Retina (tissue), 1 donor: ENCODE measurements around the gene SCART1.
"Not testable (repeated sequence)": the region's sequence is repeated elsewhere in the genome, so short reads cannot be mapped to it uniquely, and the experiment has no call there.

Experiments
- DNase-seq: peaks from one replicate; pipeline ENCODE4 v3.0.0-alpha.2; 2016

SCART1 gene

DNA sequence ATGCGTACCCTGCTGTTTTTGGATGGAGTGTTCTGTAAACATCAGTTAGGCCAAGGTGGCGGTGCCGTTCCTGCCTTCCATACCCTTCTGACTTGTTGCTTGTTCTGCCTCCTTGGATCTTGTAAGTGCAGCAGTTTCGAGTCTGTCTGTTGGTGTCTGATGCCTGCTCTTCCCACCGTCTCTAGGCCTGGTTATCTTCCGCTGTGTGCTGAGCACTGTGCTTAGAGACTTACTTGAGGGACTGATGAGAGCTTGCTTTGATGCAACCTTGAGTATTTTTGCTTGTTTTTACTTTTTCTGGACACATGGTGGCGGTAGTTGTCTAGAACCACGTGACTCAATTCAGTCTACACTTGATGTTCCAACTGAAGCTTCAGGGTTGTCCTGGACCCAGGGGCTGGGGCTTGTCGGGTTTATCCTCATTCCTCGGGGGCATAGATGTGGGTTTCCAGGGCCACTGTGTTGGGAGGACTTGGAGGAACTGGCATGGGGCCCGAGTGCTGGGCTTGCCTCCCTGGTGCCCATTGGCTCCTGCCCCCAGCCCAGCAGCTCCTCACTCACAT lies 15.0 kb upstream of the SCART1 start:
- no peak for DNase-seq

DNA sequence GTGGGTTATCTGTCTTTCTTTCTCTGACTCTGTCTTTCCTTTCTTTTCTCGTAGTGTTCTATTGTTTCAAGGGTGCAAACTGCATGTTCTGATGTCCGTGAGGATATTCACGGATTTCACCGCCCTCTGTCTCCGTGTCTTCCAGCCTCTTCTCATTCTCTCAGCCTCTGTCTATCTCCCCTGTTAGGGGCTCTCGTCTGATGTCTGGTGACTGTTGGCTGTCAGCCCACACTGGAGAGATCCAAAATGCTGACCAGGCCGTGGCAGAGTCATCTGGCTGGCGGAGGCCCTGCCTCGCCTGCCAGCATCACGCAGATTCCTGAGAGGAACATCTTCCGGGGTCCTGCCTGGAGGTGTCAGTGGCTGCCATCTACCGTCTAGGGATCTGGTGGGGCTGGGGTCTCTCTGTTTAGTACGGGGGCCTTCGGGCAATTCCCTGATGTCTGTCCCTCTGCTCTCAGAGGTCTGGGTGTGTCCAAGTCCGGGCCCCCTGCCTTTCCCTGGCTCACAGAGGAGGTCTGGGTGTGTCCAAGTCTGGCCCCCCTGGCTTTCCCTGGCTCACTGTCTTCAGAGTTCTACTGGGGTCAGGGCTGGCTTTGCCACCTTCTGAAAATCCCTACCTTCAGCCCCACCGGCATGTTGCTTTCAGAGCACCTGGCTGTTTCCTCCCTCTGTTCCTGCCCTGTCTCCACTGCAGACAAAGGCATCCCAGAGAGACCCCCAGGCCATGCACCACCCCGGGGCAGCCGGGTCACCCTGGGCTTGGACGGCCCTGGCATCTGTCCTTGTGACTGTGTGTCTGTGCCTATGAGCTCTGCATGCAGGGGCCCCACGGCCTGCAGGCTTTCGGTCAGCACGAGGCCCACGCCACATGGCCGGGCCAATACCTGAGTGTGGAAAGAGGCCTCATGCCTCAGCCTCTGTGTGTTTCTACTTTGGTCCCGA lies 14.0 kb upstream of the SCART1 start:
- DNase-seq, result no peak

DNA sequence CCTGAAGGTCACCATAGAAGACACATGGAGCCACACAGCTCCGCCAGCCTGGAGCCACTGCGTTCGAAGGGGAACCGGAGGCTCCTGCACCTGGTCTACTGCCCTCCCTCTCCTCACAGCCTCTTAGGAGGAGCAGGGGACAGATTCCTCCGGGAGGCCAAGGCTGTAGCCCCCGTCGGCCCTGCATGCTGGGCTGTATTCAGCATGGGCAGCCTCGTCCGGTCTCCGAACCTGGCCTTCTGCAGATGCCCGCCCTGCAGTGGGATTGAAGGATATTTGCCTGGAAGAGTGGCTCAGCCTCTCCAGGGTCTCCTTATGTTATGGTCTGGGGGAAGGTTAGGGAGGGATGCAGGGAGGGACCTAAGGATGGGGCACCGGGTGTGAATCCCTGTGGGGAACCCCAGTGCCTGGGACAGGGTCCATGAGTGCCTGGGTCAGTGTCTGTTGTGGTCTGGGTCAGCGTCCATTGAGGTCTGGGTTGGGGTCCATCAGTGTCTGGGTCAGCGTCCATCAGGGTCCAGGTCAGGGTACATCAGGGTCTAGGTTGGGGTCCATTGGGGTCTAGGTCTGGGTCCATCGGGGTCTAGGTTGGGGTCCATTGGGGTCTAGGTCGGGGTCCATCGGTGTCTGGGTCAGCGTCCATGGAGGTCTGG lies 13.0 kb upstream of the SCART1 start:
- DNase-seq, result no peak

DNA sequence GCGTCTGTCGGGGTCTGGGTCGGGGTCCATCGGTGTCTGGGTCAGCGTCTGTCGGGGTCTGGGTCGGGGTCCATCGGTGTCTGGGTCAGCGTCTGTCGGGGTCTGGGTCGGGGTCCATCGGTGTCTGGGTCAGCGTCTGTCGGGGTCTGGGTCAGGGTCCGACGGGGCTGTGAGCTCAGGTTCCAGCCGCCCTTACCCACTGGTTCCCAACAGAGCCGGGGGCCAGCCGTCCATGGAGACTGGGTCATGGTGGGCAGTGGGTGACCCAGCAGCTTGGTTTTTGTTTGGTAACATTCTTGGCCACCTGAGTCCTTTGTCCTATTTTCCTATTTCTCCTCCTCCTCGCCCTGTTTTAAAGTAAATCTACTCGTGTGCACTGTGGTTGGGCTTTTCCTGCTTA lies 12.4 kb upstream of the SCART1 start:
- not testable (repeated sequence) for DNase-seq

DNA sequence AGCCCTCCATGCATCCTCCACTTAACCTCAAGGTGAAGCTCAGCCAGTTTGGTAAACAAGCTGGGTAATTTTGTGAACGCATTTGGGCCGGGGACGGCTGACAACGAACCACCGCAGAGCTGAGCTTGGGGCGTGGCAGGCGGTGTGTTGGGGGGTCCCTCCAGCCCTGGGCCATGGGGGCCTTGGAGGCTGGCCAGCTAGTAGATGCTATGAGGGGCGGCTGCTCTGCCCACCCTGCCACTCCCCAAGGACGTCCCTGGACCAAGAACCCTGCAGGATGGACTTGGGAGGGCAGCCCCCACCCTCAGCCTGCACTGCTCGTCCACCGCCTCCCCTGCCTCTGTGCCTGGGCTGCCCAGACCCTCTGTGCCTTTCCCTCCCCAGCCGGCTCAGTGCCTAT lies 12.0 kb upstream of the SCART1 start:
- no peak for DNase-seq

DNA sequence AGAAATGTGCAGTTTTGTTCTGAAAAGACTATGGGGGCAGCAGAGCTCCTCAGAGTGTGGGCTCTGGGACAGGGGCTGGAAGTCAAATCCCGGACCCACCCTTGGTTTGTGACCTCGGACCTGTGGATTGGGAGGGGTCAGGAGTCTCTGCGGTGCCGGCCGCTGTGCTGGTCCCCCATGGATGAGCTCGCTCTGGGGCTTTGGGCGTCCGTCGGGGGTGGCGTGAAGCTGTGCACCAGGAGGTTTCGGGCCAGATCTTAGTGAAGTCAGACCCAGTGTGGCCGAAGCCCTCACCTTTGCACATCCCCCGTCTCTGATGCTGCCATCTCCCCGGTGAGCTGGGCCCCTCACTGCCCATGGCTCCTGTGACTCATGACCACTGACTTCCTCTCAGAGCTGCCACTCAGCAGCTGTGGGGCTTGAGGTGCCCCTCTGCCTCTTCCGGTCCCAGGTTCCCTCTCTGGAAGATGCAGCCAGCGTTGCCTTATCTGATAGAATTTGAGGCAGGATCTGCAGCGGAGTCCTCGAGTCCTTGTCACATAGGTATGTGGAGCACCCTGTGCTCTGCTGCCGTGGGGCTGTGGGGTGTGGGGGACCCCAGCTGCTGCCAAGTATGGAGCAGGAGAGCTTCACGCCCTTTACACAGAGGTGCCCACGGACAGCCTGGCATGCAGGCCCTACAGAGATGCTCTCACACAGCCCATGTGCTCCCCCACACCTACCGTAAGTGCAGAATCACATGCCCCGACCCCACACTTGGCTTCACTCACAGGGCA lies 11.4 kb upstream of the SCART1 start:
- no peak for DNase-seq

DNA sequence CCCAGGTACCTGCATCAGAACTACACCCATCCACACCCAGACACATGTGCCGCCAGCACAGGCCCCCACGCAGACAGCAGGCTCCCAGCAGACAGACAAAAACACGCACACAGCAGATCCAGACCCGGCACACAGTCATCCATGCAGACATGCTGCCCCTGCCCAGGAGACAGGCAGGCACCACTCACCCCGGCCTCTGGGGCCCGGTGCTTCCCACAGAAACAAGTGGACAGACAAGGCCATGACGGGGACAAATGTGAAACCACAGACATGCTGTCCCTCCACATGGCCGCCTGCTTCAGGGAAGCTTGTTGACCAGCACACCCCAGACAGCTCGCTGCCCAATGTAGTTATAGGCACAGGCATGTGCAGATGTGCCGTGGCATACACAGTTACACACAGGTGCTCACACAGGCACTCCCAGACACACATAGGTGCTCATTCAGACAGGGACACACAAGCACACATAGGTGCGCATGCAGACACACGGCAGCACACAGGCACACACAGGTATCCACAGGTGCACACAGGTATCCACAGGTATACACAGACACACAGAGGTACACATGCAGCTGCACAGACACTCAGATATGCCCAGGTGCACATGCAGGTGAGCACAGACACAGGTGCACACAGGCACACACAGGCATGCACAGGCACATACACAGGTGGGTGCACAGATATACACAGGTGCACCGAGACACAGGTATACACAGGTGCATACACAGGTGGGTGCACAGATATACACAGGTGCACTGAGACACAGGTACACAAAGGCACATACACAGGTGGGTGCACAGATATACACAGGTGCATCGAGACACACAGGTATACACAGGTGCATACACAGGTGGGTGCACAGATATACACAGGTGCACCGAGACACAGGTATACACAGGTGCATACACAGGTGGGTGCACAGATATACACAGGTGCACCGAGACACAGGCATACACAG lies 10.5 kb upstream of the SCART1 start:
- DNase-seq, result no peak

DNA sequence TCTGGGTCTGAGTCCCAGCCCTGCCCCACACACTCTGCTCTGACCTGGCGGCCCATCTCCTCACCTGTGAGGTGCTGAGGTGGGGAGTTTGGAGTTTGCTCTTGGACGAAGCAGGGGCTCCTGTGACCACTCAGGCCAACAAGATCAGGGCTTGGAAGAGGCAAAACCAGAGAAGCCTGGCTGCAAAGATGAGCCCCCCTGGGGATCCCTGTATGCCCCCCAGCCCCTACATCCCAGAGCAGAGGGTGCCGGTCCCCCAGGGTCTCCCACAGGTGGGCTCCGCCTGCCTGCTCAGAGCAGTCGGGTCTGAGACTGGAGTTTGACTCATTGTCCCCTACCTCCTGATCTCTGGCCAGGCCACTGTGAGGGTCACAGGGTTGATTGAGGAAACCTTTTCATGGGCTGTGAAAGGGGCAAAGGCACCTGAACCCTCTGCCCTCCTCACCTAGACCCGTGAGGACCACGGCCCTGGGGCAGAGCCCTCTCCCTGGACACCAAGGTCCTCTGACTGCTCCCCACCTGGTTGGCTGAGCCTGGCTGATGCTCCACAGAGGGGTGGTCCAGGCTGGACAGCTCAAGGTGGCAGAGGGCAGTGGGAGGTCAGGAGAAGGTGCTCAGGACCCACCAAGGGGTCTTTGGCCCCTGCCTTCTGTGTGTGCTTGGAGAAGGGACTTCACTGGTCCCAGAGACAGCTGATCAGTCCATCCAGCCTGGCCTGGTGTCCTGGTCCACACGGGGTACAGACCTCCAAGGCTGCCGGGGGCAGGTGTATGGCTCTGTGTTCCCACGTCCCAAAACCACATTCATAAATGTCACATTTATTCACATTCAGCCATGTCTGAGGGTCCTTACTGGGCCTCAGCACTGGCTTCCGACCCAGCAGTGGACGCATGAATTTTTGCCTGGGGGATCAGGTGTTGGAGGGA lies 9.1 kb upstream of the SCART1 start:
- no peak for DNase-seq

DNA sequence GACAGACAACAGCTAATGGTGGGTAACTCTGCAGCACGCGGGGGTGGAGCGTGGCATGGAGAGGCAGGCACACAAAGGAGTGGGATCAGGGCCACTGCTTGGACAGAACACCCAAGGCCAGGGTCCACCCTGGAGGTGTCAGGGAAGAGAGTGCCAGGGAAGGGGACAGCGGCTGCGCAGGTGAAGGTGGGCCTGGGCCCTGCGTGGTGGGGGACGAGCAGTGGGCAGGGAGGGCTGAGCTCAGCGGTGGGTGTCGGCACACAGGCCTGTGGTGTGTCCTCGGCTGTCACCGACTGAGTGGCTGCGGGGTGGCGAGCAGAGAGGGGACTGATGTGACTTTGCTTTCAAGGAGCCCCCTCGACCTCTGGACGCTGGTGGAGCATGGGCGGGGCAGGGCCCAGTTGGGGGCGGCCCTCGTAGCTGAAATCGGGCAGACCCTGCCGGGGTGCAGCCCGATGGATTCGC lies 8.4 kb upstream of the SCART1 start:
- no peak for DNase-seq

DNA sequence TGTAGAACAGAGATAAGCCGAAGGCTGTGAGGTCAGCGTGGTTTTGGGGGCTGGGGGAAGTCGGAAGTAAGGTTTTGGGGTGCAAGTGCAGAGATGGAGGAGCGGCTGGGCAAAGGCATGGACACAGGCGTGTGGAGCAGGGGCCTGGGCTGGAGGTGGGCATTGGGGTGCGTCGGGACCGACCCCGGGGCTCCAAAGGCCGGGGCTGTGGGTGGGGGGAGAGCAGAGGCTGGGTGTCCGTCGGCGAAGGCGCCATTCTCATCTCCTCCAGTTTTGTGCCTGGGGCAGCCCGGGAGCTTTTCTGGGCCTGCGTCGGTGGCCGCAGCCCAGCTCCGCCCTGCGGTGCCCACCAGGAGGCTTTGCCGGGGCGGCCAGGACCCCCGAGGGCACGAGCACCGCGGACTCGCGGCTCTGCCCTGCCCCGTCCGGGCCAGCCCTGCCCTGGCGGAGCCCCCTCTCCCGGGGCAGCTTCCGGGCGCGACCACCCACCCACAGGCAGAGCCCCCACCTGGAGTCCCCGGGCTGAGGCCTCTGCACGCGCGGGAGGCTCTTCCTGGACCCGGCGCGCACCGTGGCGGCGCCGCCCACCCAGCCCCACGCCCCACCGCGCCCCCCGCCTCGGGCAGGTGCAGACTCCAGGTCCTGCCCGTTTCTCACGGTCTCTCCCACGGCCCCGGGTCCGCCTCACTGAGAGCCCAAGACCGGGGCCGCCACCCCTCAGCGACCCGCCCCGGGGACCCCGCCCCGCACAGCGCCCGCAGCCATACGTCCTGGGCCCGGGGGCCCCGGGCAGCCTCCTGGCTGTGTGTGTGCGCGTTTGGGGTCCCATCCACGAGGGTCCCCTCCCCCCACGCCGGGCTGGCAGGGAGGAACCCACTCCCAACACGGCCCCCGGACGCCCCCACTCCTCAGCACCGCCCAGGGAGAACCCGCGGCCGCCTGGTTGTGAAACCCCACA lies 7.7 kb upstream of the SCART1 start:
- DNase-seq, result no peak

DNA sequence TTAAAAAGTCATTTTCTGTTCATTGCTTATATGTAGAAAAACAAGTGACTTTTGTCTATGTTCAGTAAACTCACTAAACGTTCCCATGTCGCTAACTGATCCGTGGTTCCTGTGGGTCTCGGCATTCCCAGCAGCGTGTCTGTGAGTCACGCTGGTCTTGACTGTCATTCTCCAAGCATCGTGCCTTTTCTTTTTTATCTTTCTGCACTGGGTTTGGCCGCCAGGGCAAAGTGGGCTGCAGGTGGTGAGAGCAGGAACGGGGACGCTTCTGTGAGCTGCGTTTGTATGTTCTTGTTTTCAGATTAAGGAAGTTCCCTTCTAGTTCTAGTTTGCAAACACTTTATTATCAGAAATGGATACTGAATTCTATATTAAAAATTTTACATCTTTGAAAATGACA lies 6.8 kb upstream of the SCART1 start:
- no peak for DNase-seq

DNA sequence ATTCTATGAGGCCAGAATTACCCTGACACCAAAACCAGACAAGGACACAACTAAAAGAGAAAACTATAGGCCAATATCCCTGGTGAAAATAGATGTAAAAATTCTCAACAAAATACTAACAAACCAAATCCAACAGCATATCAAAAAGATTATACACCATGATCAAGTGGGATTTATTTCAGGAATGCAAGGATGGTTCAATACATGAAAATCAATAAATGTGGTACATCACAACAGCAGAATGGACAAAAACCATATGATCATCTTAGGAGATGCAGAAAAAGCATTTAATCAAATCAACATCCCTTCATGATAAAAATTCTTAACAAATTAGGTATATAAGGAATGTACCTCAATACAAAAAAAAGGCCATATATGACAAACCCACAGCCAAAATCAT lies 5.6 kb upstream of the SCART1 start:
- no peak for DNase-seq

DNA sequence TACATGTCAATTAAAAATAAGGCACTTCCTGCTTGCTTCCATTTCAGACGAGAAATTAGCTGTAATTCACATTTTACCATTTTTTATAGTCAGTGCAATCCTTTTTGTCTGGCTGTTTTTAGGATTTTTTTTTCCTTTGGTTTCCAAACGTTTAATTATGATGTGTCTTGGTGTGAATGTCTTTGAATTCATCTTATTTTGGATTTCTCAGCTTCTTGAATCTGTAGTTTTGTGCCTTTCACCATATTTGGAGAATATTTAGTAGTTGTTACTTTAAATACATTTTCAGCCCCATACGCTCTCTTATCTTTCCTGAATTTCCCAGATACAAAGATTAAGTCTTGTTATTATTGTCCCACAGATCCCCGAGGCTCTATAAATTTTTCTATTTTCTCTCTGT lies 2.4 kb upstream of the SCART1 start:
- no peak for DNase-seq

DNA sequence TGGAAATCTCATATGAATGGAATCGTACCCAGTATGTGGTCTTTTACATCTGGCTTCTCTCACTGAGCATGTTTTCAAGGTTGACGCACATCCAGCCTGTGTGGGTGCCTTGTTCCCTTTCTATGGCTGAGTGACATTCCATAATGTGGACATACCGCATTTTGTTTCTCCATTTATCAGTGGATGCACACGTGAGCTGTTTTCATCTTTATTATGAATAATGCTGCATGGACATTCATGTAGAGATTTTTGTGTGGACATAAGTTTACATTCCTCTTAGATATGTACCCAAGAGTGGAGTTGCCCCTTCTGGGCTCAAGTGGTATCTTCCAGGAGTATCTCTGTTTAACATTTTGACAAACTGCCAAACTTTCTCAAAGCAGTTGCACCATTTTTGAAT lies 1.3 kb upstream of the SCART1 start:
- no peak for DNase-seq

DNA sequence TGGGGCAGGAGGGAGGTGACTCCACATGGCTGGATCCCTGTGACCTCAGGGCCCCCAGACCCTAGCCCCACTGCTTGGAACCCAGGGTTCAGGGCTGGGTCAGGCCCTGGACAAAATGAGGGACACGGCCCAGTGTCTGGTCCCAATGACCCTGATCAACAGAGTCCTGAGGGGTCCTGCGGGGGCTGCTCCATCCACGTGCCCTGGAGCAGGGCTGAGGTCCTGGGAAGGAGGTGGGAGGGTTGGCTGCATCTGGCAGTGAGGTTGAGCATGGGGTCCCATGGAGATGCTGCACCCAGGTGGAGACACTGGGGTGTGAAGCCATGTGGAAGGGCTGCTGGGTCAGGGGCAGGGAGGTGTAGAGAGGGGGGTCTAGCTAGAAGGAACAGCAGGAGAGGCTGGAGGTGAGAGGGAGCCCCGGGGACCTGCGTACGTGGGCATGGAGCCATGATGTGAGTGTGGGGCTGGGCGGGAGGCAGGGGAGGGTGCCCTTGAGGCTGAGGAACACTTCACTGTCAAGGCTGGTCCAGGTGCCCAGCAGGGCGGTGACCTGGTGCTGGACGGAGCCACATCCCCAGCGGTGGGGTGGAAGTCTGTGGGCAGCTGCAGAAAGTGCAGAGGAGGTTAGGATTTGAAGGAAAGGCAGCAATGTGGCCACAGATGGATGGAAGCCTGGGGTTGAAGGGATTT lies 604 bp downstream of the SCART1 start:
- DNase-seq, result no peak

DNA sequence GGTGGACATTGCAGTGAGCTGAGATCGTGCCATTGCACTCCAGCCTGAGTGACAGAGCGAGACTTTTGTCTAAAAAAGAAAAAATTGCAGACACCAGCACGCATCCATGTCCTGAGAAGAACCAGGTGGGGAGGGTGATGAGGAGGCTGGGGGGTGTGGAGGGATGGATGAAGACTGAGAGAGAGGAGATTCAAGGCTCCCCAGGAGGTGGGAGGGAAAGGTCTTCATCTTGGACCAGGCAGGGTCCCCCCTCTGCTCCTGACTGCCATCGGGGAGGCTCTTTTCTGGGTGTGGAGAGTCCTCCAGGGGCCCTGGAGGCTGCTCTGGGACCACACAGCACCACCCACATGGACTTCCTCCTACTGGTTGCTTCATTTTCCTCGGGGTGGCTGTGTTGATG lies 1.5 kb downstream of the SCART1 start:
- no peak for DNase-seq

DNA sequence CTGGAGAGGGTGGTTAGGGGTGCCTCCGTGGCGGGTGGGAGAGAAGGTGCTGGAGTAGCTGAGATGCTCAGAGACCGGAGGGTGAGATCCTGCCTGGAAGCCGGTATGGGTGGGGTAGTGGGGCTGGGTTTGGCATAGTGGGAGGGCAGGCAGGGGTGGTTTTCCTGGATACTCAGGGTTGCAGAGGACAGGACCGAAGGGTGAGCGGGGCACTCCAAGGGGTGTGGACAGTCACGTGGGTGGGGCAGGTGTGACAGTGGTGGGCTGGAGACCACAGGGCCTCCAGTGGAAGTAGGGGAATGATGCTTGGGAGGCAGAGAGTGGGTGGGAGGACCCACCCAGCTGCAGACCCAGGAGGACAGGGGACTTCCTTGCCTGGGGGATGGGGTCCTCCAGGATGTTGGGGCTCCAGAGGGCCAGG lies 1.9 kb downstream of the SCART1 start:
- no peak for DNase-seq

DNA sequence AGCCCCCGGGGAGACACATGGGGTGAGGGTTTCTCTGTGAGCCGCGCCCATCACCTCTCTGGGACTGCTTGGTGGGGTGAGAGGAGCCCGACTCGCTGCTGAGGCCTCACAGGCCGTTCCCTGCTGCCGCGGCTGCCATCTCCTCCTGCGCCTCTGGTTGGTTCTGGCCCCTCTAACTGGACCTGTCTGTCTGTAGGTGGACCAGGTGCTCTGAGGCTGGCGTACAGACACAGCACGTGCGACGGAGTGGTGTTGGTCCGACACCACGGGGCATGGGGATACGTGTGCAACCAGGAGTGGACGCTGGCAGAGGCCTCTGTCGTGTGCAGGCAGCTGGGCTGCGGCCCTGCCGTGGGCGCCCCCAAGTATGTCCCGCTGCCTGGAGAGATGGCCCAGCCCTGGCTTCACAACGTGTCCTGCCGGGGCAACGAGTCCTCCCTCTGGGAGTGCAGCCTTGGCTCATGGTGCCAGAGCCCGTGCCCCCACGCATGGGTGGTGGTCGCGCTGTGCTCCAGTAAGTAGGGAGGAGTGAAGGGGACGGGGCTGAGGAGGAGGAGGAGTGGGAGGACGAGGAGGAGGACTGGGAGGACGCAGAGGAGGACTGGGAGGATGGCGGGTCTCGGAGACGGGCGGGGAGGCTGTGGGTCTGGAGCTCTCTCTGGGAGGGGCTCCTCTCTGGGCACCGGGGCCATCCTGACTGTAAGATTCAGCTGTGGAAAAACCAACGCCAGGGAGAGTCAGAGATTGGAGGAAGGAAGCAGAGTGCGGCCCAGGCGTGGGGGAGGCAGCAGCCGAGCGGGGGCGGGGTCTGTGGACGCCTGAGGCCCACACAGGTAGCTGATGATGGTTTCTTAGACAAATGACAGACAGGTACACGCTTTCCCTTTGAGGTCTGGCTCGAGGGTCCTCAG lies 2.6 kb downstream of the SCART1 start:
- no peak for DNase-seq
